Measurements from ENCODE around the gene PIAS4. TPM values are rescaled to one million over a fixed set of nuclear protein-coding genes. Genes with fewer than 3 reads are reported as not detected.

The PIAS4 gene
- 10 to 100 TPM; 27.4 to 44.6 (median 29.5) TPM for total RNA-seq
- long read RNA-seq, donor 1, transcript PIAS4-201 (11 exons, 3,159 nt), result major isoform, 27 of 50 reads
- long read RNA-seq, donor 1, partial matches to known transcripts, result 16 of 50 reads
- long read RNA-seq, donor 1, other reads (novel, unspliced or antisense), result 7 of 50 reads
- long read RNA-seq, donor 2, transcript PIAS4-201 (11 exons, 3,159 nt), result major isoform, 20 of 24 reads
- long read RNA-seq, donor 2, partial matches to known transcripts, result 2 of 24 reads
- long read RNA-seq, donor 2, other reads (novel, unspliced or antisense), result 2 of 24 reads

GRCh38 chr19:4007021-4007835, at the start of gene PIAS4:
TSS of gene PIAS4 (plus strand) at chr19:4007736. CDS start at chr19:4007761, 25 bp downstream.
- Histone ChIP-seq H3K9me3 (no peaks in the 10 kb centered on the region), H3K4me1 (ENCODE audit: low read depth) (peaks cover 24% of the 10 kb centered on the region), H3K4me3 (peak within 1 kb of the TSS; percentile 84), H3K36me3 (ENCODE audit: low read depth) (no peaks in the 10 kb centered on the region)
- peak; percentile 93 to 97 (median 97) for DNase-seq
- intact Hi-C loops (cut with DNase I, micrococcal nuclease), result no loop called here
- ATAC-seq, result peak; percentile 95
- TF ChIP-seq CTCF (IDR thresholded peaks at IDR 0.05), result no peak

- ATAC-seq, result peak; percentile 12
- no peak for TF ChIP-seq CTCF (IDR thresholded peaks at IDR 0.05)
- DNase-seq, result no peak
- Histone ChIP-seq H3K36me3 (ENCODE audit: low read depth) (peaks cover 28% of the 10 kb centered on the region), H3K4me1 (ENCODE audit: low read depth) (no peaks in the 10 kb centered on the region), H3K4me3 (no peak overlapping the region), H3K9me3 (no peaks in the 10 kb centered on the region)
- intact Hi-C loops (cut with DNase I, micrococcal nuclease), result no loop called here
Measured at GRCh38 chr19:3958836-3959765, 48.4 kb upstream of the PIAS4 start.

- ATAC-seq, result no peak
- DNase-seq, result no peak
- H3K36me3 ChIP-seq (ENCODE audit: low read depth), result peaks cover 28% of the 10 kb centered on the region
- H3K4me1 ChIP-seq (ENCODE audit: low read depth), result no peaks in the 10 kb centered on the region
- H3K4me3 ChIP-seq, result no peak overlapping the region
- no peak for TF ChIP-seq CTCF (IDR thresholded peaks at IDR 0.05)
- H3K9me3 ChIP-seq, result no peaks in the 10 kb centered on the region
- intact Hi-C loops (cut with DNase I, micrococcal nuclease), result no loop called here
Measured at GRCh38 chr19:3959766-3960131, 47.8 kb upstream of the PIAS4 start.

- DNase-seq (no peak), ATAC-seq (no peak)
- intact Hi-C loops (cut with DNase I, micrococcal nuclease), result no loop called here
- no peak for TF ChIP-seq CTCF (IDR thresholded peaks at IDR 0.05)
- H3K4me1 ChIP-seq (ENCODE audit: low read depth), result peaks cover 3% of the 10 kb centered on the region
- H3K4me3 ChIP-seq, result no peak overlapping the region
- H3K36me3 ChIP-seq (ENCODE audit: low read depth), result peaks cover 28% of the 10 kb centered on the region
- H3K9me3 ChIP-seq, result no peaks in the 10 kb centered on the region
Measured at GRCh38 chr19:3961007-3961406, 46.5 kb upstream of the PIAS4 start.

- no peak for DNase-seq
- no peak for ATAC-seq
Measured at GRCh38 chr19:3963458-3964255, 43.9 kb upstream of the PIAS4 start.

More at GRCh38 chr19:3963458-3964255, 43.9 kb upstream of the PIAS4 start:
- TF ChIP-seq CTCF (IDR thresholded peaks at IDR 0.05), result no peak
- peaks cover 22% of the 10 kb centered on the region for H3K4me1 ChIP-seq (ENCODE audit: low read depth)
- H3K4me3 ChIP-seq, result no peak overlapping the region
- intact Hi-C loops (cut with DNase I, micrococcal nuclease), result no loop called here
- peaks cover 22% of the 10 kb centered on the region for H3K36me3 ChIP-seq (ENCODE audit: low read depth)
- H3K9me3 ChIP-seq, result no peaks in the 10 kb centered on the region

All from mucosa of descending colon (tissue), 3 donors.